HUES48 (cell line): ENCODE measurements around the gene PARP16.
"Not testable (repeated sequence)": the region's sequence is repeated elsewhere in the genome, so short reads cannot be mapped to it uniquely, and the experiment has no call there.

Experiments used
- H3K27ac ChIP-seq: one replicate; pipeline ENCODE4 v1.7.0; 2013; ENCODE audit warnings: low read depth, low read length, inconsistent platforms
- H3K27me3 ChIP-seq: 2 replicates; pipeline ENCODE4 v1.6.1; 2013; ENCODE audit warnings: mild to moderate bottlenecking, low read length; ENCODE audit not compliant: control insufficient read depth, insufficient read depth
- H3K36me3 ChIP-seq: 2 replicates; pipeline ENCODE4 v1.6.1; 2013; ENCODE audit warnings: low read length; ENCODE audit not compliant: control insufficient read depth, insufficient read depth
- H3K4me1 ChIP-seq: 2 replicates; pipeline ENCODE4 v1.6.1; 2013; ENCODE audit warnings: mild to moderate bottlenecking, low read length; ENCODE audit not compliant: control insufficient read depth, insufficient read depth
- H3K4me3 ChIP-seq: 2 replicates; pipeline ENCODE4 v1.5.1; 2013; ENCODE audit warnings: mild to moderate bottlenecking, low read depth, low read length
- H3K9ac ChIP-seq: 2 replicates; pipeline ENCODE4 v1.6.1; 2013; ENCODE audit warnings: mild to moderate bottlenecking, low read depth, low read length, moderate library complexity
- H3K9me3 ChIP-seq: 2 replicates; pipeline ENCODE4 v1.6.1; 2013; ENCODE audit warnings: low read length; ENCODE audit not compliant: control insufficient read depth, insufficient read depth

The PARP16 gene

DNA sequence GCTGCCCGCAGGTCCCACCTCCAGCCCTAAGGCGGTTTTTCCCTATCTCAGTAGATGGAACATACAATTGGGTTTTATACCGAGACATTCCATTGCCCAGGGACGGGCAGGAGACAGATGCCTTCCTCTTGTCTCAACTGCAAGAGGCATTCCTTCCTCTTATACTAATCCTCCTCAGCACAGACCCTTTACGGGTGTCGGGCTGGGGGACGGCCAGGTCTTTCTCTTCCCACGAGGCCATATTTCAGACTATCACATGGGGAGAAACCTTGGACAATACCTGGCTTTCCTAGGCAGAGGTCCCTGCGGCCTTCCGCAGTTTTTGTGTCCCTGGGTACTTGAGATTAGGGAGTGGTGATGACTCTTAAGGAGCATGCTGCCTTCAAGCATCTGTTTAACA, 59.8 kb downstream of the PARP16 start:
- not testable (repeated sequence) for H3K36me3 ChIP-seq, H3K9ac ChIP-seq, H3K4me1 ChIP-seq, H3K4me3 ChIP-seq, H3K27ac ChIP-seq, H3K9me3 ChIP-seq, H3K27me3 ChIP-seq

DNA sequence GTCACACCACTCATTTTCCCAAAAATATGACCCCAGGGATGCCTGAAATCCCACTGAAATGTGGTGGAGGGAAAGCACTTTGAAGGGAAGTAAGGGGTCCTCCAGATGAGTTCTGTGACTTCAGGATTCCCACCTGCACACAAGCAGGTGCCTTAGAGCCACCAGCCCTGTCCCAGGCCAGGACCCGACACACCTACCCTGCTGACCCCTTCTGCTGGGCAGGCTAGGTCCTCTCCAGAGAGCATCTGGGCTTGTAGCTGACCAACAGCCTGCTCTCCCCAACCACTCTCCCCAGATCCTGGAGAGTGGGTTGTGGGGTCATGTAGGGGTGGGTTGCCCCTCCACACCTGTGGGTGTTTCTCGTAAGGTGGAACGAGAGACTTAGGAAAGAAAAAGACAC, 60.5 kb downstream of the PARP16 start:
- no peak overlapping the region for H3K4me3 ChIP-seq
- H3K27me3 ChIP-seq = no peaks in the 10 kb centered on the region
- peaks cover 4% of the 10 kb centered on the region; the same call in 1 of the 2 replicates for H3K4me1 ChIP-seq
- H3K9me3 ChIP-seq = no peaks in the 10 kb centered on the region
- peak overlapping the region; percentile 69 for H3K27ac ChIP-seq
- H3K9ac ChIP-seq = no peak overlapping the region
- H3K36me3 ChIP-seq = no peaks in the 10 kb centered on the region

DNA sequence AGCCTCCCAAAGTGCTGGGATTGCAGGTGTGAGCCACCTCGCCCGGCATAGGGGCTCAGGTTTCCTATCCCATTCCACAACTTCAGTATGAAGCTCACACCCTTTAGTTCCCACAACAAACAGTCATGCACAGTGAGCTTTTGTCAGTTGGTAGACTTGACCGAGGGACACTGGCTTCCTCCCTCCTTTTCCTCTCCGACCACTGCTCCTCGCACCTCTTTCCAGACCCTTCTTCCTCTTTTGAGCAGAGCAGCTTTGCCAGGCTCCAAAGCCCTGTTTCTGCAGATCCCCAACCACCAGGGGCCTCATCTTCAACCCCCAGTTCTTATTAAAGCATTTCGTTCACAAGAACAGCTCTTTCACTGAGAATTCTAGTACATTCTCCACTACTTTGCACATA, 62.7 kb downstream of the PARP16 start:
- H3K4me3 ChIP-seq = no peak overlapping the region
- no peaks in the 10 kb centered on the region for H3K9me3 ChIP-seq
- peaks cover 4% of the 10 kb centered on the region; the same call in 1 of the 2 replicates for H3K4me1 ChIP-seq
- H3K27me3 ChIP-seq = no peaks in the 10 kb centered on the region
- no peaks in the 10 kb centered on the region for H3K36me3 ChIP-seq
- no peak overlapping the region for H3K9ac ChIP-seq
- no peak overlapping the region for H3K27ac ChIP-seq

DNA sequence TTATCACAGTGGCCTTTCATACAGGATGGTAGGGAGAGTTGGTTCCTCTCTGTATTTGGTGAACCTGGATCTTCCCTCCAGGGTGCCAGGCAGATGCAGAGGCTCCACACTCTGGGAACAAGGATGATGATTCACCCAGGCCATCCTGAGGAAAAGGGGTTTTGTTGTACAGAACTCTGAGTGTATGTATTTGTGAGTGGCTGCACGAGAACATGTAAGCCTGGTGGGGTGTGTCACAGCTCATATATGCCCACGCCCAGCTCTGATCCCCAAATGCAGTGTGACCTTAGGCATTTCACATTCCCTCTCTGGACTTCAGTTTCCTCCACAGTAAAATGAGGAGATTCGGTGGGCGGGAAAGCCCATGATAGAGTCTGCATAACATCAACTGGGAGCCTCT, 63.8 kb downstream of the PARP16 start:
- Histone ChIP-seq H3K9me3 (no peaks in the 10 kb centered on the region), H3K4me3 (no peak overlapping the region), H3K4me1 (peaks cover 4% of the 10 kb centered on the region; the same call in 1 of the 2 replicates), H3K27me3 (no peaks in the 10 kb centered on the region), H3K9ac (no peak overlapping the region), H3K27ac (no peak overlapping the region), H3K36me3 (no peaks in the 10 kb centered on the region)

DNA sequence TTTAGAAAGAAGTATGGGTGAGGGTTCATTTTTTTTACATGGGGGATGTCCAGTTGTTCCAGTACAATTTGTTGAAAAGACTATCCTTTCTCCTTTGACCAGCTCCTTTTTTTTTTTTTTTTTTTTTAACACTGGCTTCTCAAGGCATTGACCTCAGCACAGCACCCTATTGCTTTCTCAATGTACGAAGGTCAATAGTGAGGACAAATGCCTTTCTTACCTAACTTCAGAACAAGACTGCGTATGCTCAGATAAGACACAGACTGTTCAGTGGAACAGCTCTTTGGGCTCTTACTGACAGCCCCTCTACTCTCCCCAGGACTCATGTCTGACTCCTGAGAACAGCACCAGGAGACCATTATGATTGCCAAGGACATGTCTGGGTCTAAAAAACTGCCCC, 65.0 kb downstream of the PARP16 start:
- H3K27ac ChIP-seq = no peak overlapping the region
- no peaks in the 10 kb centered on the region for H3K36me3 ChIP-seq
- no peaks in the 10 kb centered on the region for H3K9me3 ChIP-seq
- no peak overlapping the region for H3K4me3 ChIP-seq
- H3K9ac ChIP-seq = no peak overlapping the region
- no peaks in the 10 kb centered on the region for H3K27me3 ChIP-seq
- peaks cover 4% of the 10 kb centered on the region; the same call in 1 of the 2 replicates for H3K4me1 ChIP-seq

DNA sequence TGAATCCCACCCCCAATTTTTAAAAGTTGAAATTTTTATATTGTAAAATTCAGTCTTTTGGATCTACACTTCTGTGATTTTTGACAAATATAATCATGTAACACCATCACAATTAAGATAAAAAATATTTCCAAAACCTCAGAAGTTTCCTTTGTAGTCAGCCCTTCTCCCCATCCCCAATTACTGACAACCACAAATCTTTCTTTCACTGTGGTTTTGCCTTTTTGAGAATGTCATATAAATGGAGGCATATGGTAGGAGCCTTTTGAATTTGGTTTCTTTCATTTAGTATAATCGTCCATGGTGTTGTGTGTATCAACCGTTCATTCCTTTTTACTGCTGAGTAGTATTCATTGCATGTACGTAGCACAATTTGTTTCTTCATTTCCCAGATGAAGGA, 67.5 kb downstream of the PARP16 start:
- Histone ChIP-seq H3K9me3 (no peaks in the 10 kb centered on the region), H3K27me3 (no peaks in the 10 kb centered on the region), H3K36me3 (no peaks in the 10 kb centered on the region), H3K27ac (no peak overlapping the region), H3K9ac (no peak overlapping the region), H3K4me3 (no peak overlapping the region), H3K4me1 (no peaks in the 10 kb centered on the region; the same call in 1 of the 2 replicates)

DNA sequence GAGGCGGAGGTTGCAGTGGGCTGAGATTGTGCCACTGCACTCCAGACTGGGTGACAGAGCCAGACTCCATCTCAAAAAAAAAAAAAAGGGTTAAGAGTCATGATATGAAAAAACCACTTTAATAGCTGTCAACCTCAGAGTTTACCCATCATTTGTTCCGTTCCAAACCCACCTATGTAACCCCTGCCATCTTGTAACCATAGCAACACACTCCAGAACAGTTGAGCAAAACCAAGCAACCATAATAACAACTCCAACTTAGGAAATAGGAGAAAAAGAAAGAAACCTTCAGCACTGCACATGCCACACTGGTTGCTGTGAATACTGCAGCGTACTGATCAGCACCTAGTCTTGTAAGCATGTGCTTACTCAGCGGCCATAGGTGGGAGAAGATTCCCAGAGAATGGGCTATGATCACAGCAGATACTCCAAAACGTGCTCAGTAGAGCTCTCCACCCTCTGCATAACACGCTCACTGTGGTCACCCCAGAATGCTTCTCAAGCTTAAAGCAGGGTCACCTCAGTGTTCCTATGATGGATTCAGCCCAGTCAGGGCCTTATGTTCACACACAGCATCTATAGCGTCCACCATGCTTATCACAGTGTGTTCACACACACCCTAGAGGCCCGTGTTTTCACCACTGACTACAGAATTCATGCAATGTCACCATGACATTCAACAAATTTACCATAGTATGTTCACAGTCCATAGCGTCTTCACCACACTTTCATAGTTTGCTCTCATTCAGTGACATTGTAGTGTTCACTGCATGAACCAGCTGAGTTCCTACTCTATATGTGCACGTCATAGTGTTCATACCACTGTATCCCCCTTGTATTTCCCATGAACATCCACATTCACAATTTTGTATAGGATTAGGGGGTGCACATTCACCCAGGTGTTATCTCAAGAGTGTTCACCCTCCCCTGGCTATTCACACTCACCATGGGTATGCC, 68.9 kb downstream of the PARP16 start:
- H3K9ac ChIP-seq = no peak overlapping the region

DNA sequence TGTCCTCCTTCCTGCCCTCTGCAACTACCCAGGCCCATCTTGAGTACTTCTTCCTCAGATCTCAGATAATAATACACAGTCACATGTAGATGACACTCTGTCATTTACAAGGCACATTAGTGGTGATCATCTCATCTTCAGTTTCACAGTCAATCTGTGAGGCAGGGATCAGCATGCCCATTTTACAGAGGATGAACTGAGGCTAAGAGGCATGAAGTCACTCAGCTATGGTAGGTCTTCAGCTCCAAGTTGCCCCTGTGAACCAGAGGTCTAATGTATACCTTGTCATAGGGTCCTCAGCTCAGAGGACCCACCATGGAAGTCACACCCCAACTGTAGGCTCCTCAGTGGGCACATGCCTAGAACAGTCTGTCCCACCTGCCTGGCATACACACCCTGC, 71.2 kb downstream of the PARP16 start:
- no peak overlapping the region for H3K9ac ChIP-seq
- no peak overlapping the region for H3K4me3 ChIP-seq
- no peaks in the 10 kb centered on the region for H3K36me3 ChIP-seq
- no peaks in the 10 kb centered on the region for H3K9me3 ChIP-seq
- no peaks in the 10 kb centered on the region for H3K27me3 ChIP-seq
- 0 out of 2 replicates have a peak, but pooled peaks cover 2% of the 10 kb centered on the region for H3K4me1 ChIP-seq
- H3K27ac ChIP-seq = no peak overlapping the region

More for the DNA sequence above, 68.9 kb downstream of the PARP16 start:
- Histone ChIP-seq H3K27ac (no peak overlapping the region), H3K27me3 (no peaks in the 10 kb centered on the region), H3K4me3 (no peak overlapping the region), H3K9me3 (no peaks in the 10 kb centered on the region), H3K36me3 (no peaks in the 10 kb centered on the region), H3K4me1 (no peaks in the 10 kb centered on the region; the same call in 1 of the 2 replicates)

DNA sequence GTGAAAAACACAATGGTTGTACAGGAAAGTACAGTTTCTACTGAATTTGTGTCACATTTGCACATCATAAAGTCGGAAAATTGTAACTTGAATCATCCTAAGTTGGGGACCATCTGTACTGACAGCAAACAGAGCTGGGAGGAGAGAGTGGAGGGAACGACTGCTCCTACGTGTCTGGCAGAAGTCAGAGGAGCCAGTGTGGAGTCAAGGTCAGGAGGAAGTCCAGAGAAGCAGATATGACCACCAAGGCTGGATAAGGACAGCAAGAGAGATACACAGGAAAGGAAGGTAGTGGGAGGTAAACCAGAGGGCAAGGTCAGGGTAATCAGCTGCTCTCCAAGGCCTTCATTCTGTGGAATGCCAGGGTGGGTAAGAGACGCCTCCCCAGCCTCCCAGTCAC, 72.7 kb downstream of the PARP16 start:
- H3K27ac ChIP-seq = no peak overlapping the region
- no peaks in the 10 kb centered on the region for H3K27me3 ChIP-seq
- H3K9ac ChIP-seq = no peak overlapping the region

DNA sequence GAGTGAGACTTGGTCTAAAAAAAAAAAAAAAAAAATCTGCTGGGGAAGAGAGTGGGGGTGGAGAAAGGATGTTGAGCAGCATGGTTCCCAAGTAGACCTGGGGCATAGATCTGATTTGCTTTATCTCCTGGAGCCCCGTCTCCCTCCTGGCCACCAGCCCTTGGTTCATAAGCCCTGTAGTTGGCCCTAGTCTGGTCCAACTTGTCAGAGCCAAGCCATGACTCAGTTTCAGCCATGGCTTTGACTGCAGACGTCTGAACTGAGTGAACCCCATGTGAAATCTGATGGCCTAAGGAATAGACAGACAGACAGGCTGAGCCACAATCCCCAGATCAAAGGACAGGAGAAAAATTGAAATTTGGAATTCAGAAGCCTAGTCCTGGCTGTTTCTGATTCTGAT, 73.4 kb downstream of the PARP16 start:
- no peaks in the 10 kb centered on the region for H3K9me3 ChIP-seq
- H3K27me3 ChIP-seq = no peaks in the 10 kb centered on the region
- no peak overlapping the region for H3K4me3 ChIP-seq
- H3K27ac ChIP-seq = no peak overlapping the region
- H3K36me3 ChIP-seq = no peaks in the 10 kb centered on the region
- H3K9ac ChIP-seq = no peak overlapping the region
- 0 out of 2 replicates have a peak, but pooled peaks cover 2% of the 10 kb centered on the region for H3K4me1 ChIP-seq

More for the DNA sequence above, 72.7 kb downstream of the PARP16 start:
- 0 out of 2 replicates have a peak, but pooled peaks cover 2% of the 10 kb centered on the region for H3K4me1 ChIP-seq
- H3K9me3 ChIP-seq = no peaks in the 10 kb centered on the region
- H3K36me3 ChIP-seq = no peaks in the 10 kb centered on the region
- no peak overlapping the region for H3K4me3 ChIP-seq

DNA sequence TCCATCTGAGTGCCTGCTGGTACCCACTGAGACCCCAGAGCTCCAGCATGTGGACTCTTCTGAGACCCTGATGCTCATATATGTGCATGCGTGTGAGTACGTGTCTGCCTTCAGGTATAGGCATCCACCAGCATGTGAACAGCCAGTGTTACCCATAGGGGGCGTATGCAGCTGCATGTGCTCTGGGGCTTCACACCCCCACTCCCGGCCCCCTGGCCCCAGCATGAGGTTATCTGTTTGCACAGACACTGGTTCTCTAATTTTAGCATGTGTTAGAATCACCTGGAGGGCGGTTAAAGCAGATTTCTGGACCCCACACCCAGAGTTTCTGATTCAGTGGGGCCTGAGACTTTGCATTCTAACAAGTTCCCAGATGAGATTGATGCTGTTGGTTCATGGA, 74.6 kb downstream of the PARP16 start:
- H3K27me3 ChIP-seq = no peaks in the 10 kb centered on the region
- H3K4me3 ChIP-seq = no peak overlapping the region
- H3K9me3 ChIP-seq = no peaks in the 10 kb centered on the region
- no peaks in the 10 kb centered on the region for H3K36me3 ChIP-seq
- 0 out of 2 replicates have a peak, but pooled peaks cover 2% of the 10 kb centered on the region for H3K4me1 ChIP-seq
- H3K27ac ChIP-seq = no peak overlapping the region
- no peak overlapping the region for H3K9ac ChIP-seq
